ENCODE results near the gene PTGIR.

PTGIR gene

DNA sequence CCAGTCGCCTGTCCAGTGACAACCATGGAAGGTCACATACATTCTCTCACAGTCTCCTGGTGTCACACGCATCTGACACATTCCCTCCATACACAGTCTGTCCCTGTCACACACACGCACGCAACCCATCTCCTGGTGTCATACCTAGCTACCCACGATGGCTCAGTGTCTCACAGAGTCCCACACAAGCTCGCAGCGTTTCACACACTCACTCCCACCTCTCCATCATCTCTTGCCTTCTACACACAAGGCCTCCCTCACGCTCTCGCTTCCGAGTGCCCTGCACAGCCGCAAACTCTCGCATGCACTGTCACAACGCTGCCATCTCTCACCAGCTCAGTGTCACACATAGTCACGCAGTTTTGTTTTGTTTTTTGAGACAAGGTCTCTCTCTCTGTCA is 12.3 kb upstream of the PTGIR start:
- no peak overlapping the region for H3K4me3 ChIP-seq (ENCODE audit: low read depth, low read length)
- no peak for DNase-seq (ENCODE audit: low read depth)
- TF ChIP-seq, protein P1, sequence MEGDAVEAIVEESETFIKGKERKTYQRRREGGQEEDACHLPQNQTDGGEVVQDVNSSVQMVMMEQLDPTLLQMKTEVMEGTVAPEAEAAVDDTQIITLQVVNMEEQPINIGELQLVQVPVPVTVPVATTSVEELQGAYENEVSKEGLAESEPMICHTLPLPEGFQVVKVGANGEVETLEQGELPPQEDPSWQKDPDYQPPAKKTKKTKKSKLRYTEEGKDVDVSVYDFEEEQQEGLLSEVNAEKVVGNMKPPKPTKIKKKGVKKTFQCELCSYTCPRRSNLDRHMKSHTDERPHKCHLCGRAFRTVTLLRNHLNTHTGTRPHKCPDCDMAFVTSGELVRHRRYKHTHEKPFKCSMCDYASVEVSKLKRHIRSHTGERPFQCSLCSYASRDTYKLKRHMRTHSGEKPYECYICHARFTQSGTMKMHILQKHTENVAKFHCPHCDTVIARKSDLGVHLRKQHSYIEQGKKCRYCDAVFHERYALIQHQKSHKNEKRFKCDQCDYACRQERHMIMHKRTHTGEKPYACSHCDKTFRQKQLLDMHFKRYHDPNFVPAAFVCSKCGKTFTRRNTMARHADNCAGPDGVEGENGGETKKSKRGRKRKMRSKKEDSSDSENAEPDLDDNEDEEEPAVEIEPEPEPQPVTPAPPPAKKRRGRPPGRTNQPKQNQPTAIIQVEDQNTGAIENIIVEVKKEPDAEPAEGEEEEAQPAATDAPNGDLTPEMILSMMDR (IDR thresholded peaks at IDR 0.05; ENCODE audit: control insufficient read depth, extremely low read depth, insufficient read depth): no peak

GRCh38 chr19:46635920-46636761 is 11.3 kb upstream of the PTGIR start, which contains the start of gene GNG8:
Gene GNG8 (minus strand): TSS chr19:46636202. CDS start chr19:46634682, 1,520 bp downstream.
- no peak for DNase-seq (ENCODE audit: low read depth)
- no peak within 1 kb of the TSS for H3K4me3 ChIP-seq (ENCODE audit: low read depth, low read length)
- TF ChIP-seq, protein P1 (IDR thresholded peaks at IDR 0.05; ENCODE audit: control insufficient read depth, extremely low read depth, insufficient read depth): no peak

GRCh38 chr19:46634656-46635218 is 9.8 kb upstream of the PTGIR start:
- DNase-seq (ENCODE audit: low read depth): no peak
- no peak overlapping the region for H3K4me3 ChIP-seq (ENCODE audit: low read depth, low read length)
- TF ChIP-seq, protein P1 (IDR thresholded peaks at IDR 0.05; ENCODE audit: control insufficient read depth, extremely low read depth, insufficient read depth): no peak

DNA sequence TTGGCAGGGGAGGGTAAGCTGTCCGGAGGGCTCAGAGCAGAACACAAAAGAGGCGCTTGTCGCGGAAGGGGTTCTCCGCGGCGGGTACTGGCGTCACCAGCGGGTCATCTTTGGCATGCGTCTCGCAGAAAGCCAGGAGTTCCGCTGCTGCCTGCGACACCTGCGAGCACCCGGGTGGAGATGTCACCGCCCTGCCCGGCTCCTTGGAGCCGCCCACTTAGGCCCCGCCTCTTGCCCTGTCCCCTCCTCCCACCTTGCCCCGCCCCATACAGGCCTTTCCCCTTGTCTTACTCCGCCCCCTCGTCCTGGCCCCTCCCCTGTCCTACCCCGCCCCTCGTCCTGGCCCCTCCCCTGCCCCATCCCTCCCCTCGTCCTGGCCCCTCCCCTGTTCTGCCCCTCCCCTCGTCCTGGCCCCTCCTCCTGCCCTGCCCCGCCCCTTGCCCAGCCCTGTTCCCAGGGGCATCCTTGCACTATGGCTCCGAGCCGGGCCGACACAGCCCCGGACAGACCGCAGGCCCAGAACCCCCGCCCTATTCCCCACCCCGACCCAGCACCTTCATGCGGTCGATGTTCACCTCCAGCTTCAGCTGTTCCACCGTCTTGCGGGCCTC is 9.3 kb upstream of the PTGIR start:
- DNase-seq (ENCODE audit: low read depth): peak; percentile 61
- H3K4me3 ChIP-seq (ENCODE audit: low read depth, low read length): peak overlapping the region; percentile 45
- TF ChIP-seq, protein P1 (IDR thresholded peaks at IDR 0.05; ENCODE audit: control insufficient read depth, extremely low read depth, insufficient read depth): no peak

DNA sequence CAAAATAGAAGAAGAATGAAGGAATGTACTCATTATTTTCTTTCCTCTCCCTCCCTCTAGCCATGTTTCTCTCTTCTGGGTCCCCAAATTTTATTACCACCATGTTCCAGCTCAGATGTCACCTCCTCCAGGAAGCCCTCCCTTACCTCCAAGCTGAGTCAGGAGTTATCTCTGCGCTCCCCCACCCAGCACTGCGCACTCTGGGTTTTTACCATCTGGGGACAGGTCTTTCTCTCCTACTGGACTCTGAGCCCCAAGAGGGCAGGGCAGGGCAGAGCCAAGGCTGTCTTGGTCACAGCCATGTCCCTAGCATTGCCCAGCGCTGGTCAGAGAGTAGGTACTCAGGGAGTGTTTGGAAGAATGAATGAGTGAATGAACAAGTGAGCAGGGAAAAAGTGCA is 8.2 kb upstream of the PTGIR start:
- TF ChIP-seq, protein P1 (IDR thresholded peaks at IDR 0.05; ENCODE audit: control insufficient read depth, extremely low read depth, insufficient read depth): no peak
- no peak overlapping the region for H3K4me3 ChIP-seq (ENCODE audit: low read depth, low read length)
- no peak for DNase-seq (ENCODE audit: low read depth)

- H3K4me3 ChIP-seq (ENCODE audit: low read depth, low read length): no peak overlapping the region
- no peak for DNase-seq (ENCODE audit: low read depth)
- TF ChIP-seq, protein P1 (IDR thresholded peaks at IDR 0.05; ENCODE audit: control insufficient read depth, extremely low read depth, insufficient read depth): no peak
Measured at GRCh38 chr19:46631481-46631880, 6.6 kb upstream of the PTGIR start.
